ENCODE measurements around the gene ABCA9.
"Not testable (repeated sequence)": the region's sequence is repeated elsewhere in the genome, so short reads cannot be mapped to it uniquely, and the experiment has no call there.

The ABCA9 gene, protein sequence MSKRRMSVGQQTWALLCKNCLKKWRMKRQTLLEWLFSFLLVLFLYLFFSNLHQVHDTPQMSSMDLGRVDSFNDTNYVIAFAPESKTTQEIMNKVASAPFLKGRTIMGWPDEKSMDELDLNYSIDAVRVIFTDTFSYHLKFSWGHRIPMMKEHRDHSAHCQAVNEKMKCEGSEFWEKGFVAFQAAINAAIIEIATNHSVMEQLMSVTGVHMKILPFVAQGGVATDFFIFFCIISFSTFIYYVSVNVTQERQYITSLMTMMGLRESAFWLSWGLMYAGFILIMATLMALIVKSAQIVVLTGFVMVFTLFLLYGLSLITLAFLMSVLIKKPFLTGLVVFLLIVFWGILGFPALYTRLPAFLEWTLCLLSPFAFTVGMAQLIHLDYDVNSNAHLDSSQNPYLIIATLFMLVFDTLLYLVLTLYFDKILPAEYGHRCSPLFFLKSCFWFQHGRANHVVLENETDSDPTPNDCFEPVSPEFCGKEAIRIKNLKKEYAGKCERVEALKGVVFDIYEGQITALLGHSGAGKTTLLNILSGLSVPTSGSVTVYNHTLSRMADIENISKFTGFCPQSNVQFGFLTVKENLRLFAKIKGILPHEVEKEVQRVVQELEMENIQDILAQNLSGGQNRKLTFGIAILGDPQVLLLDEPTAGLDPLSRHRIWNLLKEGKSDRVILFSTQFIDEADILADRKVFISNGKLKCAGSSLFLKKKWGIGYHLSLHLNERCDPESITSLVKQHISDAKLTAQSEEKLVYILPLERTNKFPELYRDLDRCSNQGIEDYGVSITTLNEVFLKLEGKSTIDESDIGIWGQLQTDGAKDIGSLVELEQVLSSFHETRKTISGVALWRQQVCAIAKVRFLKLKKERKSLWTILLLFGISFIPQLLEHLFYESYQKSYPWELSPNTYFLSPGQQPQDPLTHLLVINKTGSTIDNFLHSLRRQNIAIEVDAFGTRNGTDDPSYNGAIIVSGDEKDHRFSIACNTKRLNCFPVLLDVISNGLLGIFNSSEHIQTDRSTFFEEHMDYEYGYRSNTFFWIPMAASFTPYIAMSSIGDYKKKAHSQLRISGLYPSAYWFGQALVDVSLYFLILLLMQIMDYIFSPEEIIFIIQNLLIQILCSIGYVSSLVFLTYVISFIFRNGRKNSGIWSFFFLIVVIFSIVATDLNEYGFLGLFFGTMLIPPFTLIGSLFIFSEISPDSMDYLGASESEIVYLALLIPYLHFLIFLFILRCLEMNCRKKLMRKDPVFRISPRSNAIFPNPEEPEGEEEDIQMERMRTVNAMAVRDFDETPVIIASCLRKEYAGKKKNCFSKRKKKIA (N-terminal part only)

DNA sequence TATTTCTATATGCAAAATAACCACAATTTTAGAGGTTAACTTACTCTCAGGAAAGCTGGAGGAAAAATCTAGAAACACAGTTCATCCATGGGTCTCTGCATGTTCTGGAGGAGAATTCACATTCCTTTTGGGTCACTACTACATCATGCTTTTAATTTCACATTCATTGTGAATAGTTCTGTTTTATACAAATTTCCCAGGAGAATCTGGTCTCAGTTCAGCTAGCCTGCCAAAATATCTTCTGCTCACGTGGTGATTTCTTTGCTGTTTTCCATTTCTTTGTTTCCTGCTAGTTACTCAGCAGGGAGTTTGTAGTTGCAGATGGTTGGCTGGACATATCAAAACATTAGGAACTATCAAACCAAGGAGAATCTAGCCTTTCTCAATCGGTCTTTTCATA lies at the start of gene ABCA9:
ABCA9 (minus strand) TSS at position 106 of the 400 bp plus-strand sequence. CDS start 9,801 bp downstream, outside the sequence.
- no peak for DNase-seq (ENCODE audit: low spot score)

DNA sequence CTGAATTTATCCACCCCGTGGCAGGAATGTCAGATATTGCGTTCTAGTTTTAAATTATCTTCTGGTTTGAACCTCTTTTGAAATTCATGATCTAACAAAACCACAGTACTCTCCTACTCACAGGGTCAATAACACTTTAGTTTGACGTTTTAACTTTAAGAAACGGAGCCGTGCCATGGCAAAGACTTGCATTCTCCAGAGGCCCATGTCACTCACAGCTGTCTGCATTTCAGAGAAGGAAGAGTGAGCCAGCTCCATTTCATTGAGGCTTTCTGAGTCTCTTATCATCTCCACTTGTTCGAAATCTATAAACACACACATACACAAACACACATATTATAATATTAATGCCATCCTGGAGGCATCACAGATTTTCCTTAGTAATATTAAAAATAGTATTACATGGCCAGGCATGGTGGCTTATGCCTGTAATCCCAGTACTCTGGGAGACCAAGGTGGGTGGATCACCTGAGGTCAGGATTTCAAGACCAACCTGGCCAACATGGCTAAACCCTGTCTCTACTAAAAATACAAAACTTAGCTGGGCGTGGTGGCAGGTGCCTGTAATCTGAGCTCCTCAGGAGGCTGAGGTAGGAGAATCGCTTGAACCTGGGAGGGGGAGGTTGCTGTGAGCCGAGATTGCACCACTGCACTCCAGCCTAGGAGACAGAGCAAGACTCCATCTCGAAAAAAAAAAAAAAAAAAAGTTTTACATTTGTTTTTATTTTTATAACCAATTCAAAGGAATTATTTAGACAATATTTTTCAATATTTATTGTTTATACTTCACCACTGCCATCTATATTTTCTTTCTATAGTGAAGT lies 45.4 kb upstream of the ABCA9 start:
- DNase-seq (ENCODE audit: low spot score): no peak

DNA sequence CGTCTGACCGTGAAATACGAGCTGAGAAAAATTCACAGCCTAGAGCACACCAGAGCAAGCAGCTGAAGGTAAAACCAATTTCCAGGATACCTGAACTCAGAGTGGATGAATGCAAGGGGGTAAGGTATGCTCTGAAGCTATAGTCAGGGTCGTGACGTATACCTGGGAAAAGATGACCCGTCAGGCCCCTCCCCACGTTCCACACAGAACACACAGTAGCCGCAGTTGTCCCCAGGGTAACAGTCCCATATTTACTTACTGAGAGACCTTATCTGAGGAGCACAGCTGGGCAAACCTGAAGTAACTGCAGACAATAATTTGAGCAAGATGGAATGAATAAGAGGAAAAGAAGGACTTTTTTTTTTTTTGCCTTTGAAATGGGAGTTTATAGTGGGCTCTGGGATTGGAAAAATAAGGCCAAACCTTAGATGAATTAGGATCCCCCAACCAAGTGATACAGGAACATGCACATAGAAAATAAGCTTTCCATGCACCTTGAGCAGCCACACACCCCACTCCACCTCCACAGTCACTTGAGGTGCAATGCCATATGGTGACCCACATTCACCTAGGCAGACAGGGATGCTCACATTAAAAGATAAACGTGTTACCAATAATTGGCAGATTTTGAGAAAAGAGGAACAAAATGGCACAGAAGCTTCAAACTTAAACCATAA lies 43.0 kb upstream of the ABCA9 start:
- no peak for DNase-seq (ENCODE audit: low spot score)

DNA sequence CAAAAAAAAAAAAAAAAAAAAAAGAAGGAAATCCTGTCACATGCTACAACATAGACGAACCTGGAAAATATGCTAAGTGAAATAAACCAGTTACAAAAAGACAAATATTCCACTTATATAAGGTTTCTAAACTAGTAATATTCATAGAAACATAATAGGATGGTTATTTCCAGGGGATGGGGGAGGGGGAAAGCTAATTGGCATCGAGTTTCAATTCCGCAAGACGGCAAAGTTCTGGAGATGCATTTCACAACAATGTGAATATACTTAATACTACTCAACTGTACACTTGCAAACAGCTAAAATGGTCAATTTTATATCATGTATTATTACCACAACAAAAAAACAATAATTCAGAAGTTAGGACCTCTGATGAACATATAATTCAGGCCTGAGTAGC lies 37.9 kb upstream of the ABCA9 start:
- DNase-seq (ENCODE audit: low spot score): no peak

DNA sequence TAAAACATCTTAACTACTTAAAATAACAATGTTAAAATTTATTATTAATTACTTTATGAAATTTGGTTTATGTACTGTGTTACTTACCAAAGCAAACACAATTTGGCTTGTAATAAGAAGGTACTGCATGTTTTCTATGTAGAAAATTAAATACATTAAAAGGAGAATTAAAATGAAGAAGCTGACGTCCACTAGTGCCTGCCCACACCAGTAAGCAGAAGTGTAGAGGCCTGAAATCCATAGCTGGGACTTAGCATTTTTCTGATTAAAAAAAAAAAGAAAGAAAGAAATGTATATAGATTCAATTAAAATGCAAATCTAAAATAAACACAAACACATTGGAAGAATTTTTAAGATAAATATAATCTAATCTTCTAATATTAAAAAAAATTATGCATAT lies 35.8 kb upstream of the ABCA9 start:
- DNase-seq (ENCODE audit: low spot score): no peak

DNA sequence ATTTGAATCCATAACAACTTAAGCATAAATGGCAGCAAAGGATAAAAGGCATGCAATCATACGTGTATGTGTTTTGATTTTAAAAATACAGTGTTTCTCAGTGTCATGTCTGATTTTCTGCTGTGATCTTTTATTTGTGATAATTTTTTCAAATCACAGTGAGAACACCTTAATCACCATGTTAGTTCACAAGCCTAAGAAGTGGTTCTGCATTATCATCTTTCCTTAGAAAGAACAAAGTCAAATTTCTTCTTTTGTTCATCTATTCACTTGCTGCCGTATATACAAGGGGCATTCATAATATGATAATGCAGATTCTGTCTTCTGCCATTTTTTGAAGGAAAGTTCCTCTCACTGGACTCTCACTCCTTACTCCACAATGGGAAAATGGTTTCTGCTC lies 33.3 kb upstream of the ABCA9 start:
- DNase-seq (ENCODE audit: low spot score): no peak

DNA sequence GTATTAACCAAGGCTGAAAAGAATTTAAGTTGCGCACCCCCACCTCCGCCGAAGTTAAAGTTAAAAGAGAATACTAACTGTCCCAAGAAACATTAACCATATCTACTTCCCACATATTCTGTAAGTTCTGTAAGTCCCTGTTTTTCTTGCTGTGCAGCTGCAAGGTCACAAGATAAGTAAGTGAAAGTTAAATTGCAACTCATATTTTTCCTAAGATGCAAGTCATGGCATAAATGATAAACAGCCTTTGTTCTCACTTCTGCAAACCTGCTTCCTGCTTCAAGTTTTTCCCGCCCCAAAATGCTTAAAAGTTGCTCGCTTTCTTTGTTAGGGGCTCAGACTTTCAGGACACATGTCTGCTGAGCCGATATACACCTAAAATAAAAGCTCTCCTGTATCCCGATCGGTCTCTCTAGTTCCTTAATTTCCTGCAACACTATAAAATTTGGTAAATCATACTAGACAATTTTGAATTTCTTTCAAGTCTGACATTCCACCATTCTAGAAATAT lies 32.6 kb upstream of the ABCA9 start:
- DNase-seq (ENCODE audit: low spot score): no peak

DNA sequence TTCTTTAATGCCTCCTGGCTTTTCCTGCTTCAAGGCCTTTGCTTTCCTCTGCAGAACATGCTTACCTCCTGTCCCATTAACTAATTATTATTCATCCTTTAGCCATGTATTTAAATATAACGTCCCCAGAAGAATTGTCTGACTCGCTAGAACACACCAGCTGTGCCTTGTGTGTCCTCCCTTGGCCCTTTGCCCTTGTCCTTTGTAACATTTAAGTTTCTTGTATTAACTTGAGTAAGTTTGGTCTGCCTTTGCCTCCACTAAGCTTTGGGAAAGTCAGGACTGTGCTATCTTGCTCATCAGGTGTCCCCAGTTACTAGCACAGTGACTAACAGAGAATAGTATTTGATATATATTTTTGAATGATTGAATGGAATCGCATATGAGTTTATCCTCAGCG lies 29.6 kb upstream of the ABCA9 start:
- DNase-seq (ENCODE audit: low spot score): no peak

DNA sequence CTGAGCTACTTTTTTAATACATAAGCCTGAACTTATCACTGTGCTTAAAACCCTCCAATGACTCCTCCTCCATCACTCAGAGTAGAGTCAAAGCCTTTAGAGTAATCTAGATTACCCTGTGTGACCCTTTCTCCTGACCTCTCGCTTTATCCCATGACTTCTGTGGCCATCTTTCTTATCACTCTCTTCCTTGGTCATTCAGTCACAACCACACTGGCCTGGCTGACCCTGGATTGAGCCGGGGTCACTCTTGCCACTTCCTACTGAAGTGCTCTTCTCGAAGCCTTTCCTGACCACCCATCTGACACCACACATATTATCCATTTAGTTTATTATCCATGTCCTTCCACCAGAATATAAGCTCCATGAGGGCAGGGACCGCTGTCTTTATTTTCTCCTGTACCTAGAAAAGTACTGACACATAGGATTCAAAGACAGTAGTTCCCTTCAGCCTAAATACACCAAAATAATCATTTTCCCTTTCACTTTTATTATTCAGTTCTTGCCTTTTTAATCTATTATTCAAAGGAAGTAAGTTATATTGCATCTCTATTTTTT lies 28.0 kb upstream of the ABCA9 start:
- no peak for DNase-seq (ENCODE audit: low spot score)

DNA sequence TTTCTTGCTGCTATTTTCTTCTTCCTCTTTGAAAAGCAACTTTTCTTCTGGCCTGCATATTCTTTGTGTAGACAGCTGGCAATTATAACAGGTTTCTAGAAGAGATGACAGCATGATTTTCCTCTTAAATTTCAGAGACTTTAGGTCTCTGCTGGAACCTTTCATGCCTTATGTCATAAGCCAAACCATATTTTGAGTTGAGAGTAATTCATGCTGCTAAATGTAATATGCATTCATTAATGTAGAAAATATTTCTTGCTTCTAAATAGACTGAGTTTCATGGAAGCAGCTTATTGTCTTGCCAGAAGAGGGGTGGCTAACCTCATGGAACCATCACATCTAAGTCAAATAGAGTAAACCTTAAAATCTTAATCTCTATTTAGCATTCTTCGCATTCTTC lies 25.9 kb upstream of the ABCA9 start:
- DNase-seq (ENCODE audit: low spot score): no peak

DNA sequence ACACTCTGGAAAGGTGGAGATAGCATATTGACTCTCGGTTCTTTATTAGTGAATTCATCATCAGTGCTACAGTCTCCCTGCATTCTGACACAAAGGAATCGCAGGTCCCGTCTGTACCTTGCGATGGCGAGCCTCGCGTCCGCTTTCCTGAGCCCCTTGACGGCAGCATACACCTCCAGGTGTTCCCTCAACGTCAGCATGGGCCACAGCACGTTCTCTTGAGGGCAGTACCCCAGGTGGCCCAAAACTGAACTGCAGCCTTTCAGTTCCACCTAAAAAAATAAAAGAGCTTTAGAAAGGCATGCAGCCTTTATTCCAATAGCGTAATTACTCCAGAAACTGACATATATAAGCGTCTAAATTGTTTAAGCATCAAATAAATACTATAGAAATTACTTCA lies 24.2 kb upstream of the ABCA9 start:
- no peak for DNase-seq (ENCODE audit: low spot score)

DNA sequence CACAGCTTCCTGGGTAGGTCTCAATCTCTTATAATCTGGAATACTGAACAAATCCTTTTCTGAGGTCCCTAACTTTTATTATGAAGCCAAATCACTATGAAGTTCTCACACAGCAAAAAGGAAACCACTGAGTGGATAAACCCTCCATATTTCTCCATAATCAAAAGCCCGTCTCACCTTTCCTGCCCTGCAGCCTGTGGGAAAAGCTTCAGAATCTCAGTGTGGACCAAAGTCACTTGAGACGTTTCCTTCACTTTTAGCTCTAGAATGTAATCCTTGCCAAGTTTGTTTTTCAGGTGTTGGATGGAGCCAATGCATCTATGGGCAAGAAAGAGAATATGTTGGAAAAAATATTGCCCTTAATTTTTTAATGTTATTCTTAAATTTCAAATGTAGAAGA lies 22.0 kb upstream of the ABCA9 start:
- no peak for DNase-seq (ENCODE audit: low spot score)

DNA sequence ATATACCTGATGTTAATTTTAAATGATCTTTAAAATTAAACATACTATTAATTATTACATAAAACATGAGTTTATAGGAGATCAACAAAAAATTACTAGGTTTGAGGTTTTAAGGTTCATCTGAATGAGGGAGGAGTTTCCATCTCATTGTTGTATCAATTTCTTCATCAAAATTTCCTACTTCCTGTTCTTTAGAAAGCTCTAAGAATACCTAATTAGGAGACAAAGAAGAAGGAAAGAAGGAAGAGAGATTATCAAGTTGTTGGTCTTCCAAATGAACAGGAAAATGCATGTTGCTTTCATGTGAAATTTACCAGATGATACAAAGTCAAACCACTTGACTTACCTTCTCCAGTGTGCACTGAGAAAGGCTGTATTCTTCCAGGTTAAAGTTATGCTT lies 18.1 kb upstream of the ABCA9 start:
- DNase-seq (ENCODE audit: low spot score): no peak

DNA sequence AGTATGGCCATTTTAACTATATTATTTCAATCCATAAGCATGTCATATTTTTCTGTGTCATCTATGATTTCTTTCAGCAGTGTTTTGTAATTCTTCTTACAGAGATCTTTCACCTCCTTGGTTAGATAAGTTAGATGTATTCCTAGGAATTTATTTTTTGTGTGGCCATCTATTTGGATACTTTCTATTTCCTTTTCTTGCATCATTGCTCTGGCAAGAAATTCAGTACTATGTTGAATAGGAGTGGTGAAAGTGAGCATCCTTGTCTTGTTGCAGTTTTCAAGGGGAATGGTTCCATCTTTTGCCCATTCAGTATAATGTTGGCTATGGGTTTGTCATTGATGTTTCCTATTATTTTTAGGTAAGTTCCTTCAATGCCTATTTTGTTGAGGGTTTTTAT lies 15.1 kb upstream of the ABCA9 start:
- DNase-seq (ENCODE audit: low spot score): no peak

DNA sequence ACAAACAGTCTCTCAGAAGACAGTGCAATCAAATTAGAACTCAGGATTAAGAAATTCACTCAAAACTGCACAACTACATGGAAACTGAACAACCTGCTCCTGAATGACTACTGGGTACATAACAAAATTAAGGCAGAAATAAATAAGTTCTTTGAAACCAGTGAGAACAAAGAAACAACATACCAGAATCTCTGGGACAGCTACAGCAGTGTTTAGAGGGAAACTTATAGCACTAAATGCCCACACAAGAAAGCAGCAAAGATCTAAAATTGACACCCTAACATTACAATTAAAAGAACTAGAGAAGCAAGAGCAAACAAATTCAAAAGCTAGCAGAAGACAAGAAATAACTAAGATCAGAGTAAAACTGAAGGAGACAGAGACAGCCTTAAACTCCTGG lies 12.7 kb upstream of the ABCA9 start:
- DNase-seq (ENCODE audit: low spot score): not testable (repeated sequence)

DNA sequence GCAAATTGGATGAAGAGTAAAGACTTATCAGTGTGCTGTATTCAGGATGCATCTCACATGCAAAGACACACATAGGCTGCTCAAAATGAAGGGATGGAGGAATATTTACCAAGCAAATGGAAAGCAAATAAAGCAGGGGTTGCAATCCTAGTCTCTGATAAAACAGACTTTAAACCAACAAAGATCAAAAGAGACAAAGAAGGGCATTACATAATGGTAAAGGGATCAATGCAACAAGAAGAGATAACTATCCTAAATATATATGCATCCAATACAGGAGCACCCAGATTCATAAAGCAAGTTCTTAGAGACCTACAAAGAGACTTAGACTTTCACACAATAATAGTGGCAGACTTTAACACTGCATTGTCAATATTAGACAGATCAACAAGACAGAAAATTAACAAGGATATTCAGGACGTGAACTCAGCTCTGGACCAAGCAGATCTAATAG lies 12.1 kb upstream of the ABCA9 start:
- not testable (repeated sequence) for DNase-seq (ENCODE audit: low spot score)

DNA sequence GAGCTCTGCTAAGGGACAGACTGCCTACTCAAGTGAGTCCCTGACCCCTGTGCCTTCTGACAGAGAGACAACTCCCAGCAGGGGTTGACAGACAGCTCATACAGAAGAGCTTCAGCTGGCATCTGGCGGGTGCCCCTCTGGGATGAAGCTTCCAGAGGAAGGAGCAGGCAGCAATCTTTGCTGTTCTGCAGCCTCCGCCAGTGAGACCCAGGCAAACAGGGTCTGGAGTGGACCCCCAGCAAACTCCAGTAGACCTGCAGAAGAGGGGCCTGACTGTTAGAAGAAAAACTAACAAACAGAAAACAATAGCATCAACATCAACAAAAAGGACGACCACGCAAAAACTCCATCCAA lies 10.5 kb upstream of the ABCA9 start:
- DNase-seq (ENCODE audit: low spot score): not testable (repeated sequence)

DNA sequence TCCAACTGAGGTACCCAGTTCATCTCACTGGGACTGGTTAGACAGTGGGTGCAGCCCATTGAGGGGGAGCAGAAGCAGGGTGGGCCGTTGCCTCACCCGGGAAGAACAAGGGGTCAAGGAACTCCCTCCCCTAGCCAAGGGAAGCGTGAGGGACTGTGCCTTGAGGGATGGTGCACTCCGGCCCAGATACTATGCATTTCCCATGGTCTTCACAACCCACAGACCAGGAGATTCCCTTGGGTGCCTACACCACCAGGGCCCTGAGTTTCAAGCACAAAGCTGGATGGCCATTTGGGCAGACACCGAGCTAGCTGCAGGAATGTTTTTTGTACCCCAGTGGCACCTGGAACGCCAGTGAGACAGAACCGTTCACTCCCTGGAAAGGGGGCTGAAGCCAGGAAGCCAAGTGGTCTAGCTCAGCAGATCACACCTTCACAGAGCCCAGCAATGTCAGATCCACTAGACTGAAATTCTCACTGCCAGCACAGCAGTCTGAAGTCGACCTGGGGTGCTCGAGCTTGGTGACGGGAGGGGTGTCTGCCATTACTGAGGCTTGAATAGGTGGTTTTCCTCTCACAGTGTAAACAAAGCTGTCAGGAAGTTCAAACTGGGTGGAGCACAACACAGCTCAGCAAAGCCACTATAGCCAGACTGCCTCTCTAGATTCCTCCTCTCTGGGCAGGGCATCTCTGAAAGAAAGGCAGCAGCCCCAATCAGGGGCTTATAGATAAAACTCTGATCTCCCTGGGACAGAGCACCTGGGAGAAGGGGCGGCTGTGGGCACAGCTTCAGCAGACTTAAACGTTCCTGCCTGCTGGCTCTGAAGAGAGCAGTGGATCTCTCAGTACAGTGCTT lies 9.9 kb upstream of the ABCA9 start:
- DNase-seq (ENCODE audit: low spot score): not testable (repeated sequence)

DNA sequence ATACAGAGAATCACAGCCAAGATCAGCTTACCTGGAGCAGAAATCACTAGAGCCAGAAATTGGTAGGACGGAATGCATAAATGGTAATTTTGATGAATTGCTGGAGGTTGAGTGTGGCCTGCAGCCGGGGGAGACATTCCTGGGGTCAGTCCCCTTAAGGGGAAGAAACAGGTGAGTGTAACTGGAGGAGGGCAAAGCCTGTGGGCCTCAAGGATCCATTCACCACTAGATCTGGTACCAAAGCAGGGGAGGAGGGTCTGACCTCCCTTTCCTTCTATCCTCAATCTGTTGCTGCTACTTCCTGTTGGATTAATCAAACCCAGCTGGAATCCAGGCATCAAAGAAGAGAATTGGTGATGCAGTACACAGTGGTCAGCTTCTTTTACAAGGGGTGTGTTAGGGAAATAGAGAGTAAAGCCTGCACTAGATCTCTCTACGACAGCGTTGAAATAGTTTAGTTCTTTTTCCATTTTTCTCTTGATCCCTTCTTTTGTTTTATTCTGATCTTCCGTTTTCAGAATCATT lies 8.6 kb upstream of the ABCA9 start:
- no peak for DNase-seq (ENCODE audit: low spot score)

Measured in CD4-positive, alpha-beta T cell treated with Interleukin-15 for 4 hours (primary cell).